CD4-positive, alpha-beta T cell (primary cell): ENCODE measurements around the gene MAPKAPK3. TPM values are rescaled to one million over a fixed set of nuclear protein-coding genes. Genes with fewer than 3 reads are reported as not detected.

ENCODE experiments used
- ATAC-seq: fragments of 200-7000 bp; cut with Tn5 transposase; one replicate; pipeline ENCODE4 v1.10.0; 2022; ENCODE audit warnings: mild to moderate bottlenecking; ENCODE audit not compliant: poor library complexity
- CTCF ChIA-PET: fragments of 350-600 bp; sonication (Branson Sonifier 250); formaldehyde crosslinking; loops from one replicate; lab custom pipeline; 2021; ENCODE audit warnings: antibody characterized with exemption, inconsistent platforms; lab: Charles Lee
- POLR2A ChIA-PET: fragments of 350-600 bp; sonication (Branson Sonifier 250); formaldehyde crosslinking; loops from one replicate; lab custom pipeline; 2021; ENCODE audit warnings: antibody characterized with exemption, inconsistent platforms; lab: Charles Lee
- DNase-seq, 14 experiments: peaks; one replicate each; pipeline ENCODE4 v3.0.0-alpha.2; 2013 to 2020; ENCODE audit warnings: mixed read lengths in 2 of 14
- H3K27ac ChIP-seq, 2 donors: one replicate each; pipeline versions ENCODE4 v1.5.1 to v1.7.0; 2013; ENCODE audit warnings: low read length in 2 of 2, low read depth in 1 of 2, mild to moderate bottlenecking in 1 of 2
- H3K27me3 ChIP-seq, 2 experiments: 1 replicate in 1 of 2; 2 replicates in 1 of 2; pipeline versions ENCODE4 v1.6.1 to v1.7.0; 2013; ENCODE audit warnings: low read length in 2 of 2, control low read depth in 1 of 2, mild to moderate bottlenecking in 1 of 2, moderate library complexity in 1 of 2; ENCODE audit not compliant: insufficient read depth in 2 of 2, control insufficient read depth in 1 of 2
- H3K36me3 ChIP-seq: one replicate; pipeline ENCODE4 v1.6.1; 2013; ENCODE audit warnings: low read length, control low read depth; ENCODE audit not compliant: insufficient read depth
- H3K4me1 ChIP-seq: one replicate; pipeline ENCODE4 v1.6.1; 2013; ENCODE audit warnings: low read length, control low read depth; ENCODE audit not compliant: insufficient read depth
- H3K4me3 ChIP-seq: one replicate; pipeline ENCODE4 v1.5.1; 2013; ENCODE audit warnings: mild to moderate bottlenecking, low read length, moderate library complexity
- H3K9me3 ChIP-seq, 2 experiments: 1 replicate in 1 of 2; 2 replicates in 1 of 2; pipeline versions ENCODE4 v1.6.1 to v1.7.0; 2013; ENCODE audit warnings: low read length in 2 of 2, mild to moderate bottlenecking in 2 of 2, control low read depth in 1 of 2, moderate library complexity in 1 of 2; ENCODE audit not compliant: control insufficient read depth in 1 of 2, insufficient read depth in 1 of 2
- H3K27ac Mint-ChIP-seq: one replicate; pipeline ENCODE4 v1.8.0; 2020; ENCODE audit warnings: mixed read lengths
- H3K27me3 Mint-ChIP-seq: one replicate; pipeline ENCODE4 v1.8.0; 2021; ENCODE audit warnings: mixed read lengths
- H3K36me3 Mint-ChIP-seq: one replicate; pipeline ENCODE4 v1.8.0; 2021; ENCODE audit warnings: low read depth, mixed read lengths
- H3K4me1 Mint-ChIP-seq: one replicate; pipeline ENCODE4 v1.8.0; 2021; ENCODE audit warnings: low read depth, mixed read lengths
- H3K4me3 Mint-ChIP-seq: one replicate; pipeline ENCODE4 v1.8.0; 2020; ENCODE audit warnings: mild to moderate bottlenecking, mixed read lengths
- H3K9me3 Mint-ChIP-seq: one replicate; pipeline ENCODE4 v1.8.0; 2020; ENCODE audit warnings: mixed read lengths
- CTCF ChIP-seq: fragments of 200-600 bp; IDR thresholded peaks from one replicate; pipeline ENCODE4 v1.8.0; 2022; ENCODE audit warnings: antibody characterized with exemption, mild to moderate bottlenecking
- intact Hi-C, 2 experiments: fragments of 100-400 bp; cut with DNase I in 1 of 2; cut with micrococcal nuclease in 1 of 2; formaldehyde crosslinking; loops; one replicate each; pipeline versions ENCODE4 v1.15.1 to v1.9.0; 2023 to 2025; cut with DNase I, micrococcal nuclease
- total RNA-seq, 174 experiments: library from RNA in 2 of 174; stranded (reverse) in 2 of 174; gene quantifications; one replicate each; pipeline ENCODE4 v1.2.3 and lab custom pipeline; 2021 to 2026

MAPKAPK3 gene
- total RNA-seq, 2 experiments from 2014 or later = 16.4 to 16.6 TPM

GRCh38 chr3:50608278-50608677, 8.7 kb upstream of the MAPKAPK3 start:
- Histone ChIP-seq H3K36me3 (peaks cover 77% of the 10 kb centered on the region), H3K27me3 (no peaks in the 10 kb centered on the region), H3K9me3 (no peaks in the 10 kb centered on the region), H3K4me1 (peaks cover 95% of the 10 kb centered on the region), H3K27ac (peak overlapping the region; percentile 51 to 61), H3K4me3 (peak overlapping the region; percentile 87)
- Mint-ChIP-seq H3K9me3 (no peaks in the 10 kb centered on the region), H3K36me3 (peaks cover 73% of the 10 kb centered on the region), H3K4me1 (peaks cover 89% of the 10 kb centered on the region), H3K27me3 (no peaks in the 10 kb centered on the region), H3K27ac (peak overlapping the region; percentile 93), H3K4me3 (peak overlapping the region; percentile 96)
- ChIA-PET CTCF (interaction anchor here (9.5 to 9.7 kb wide), 2 partner anchors 18 to 38 kb away, joined by 114 to 234 read pairs; partner anchors contain the start of genes C3orf18 and HEMK1), POLR2A (interaction anchor here (1.1 to 20.8 kb wide), 3 partner anchors 17 to 36 kb away, joined by 3 to 446 read pairs (median 5); partner anchors contain the start of genes C3orf18 and HEMK1)
- no peak for DNase-seq
- no peak for ATAC-seq
- intact Hi-C loops = no loop called here
- no peak for TF ChIP-seq CTCF

GRCh38 chr3:50609071-50609762, 7.7 kb upstream of the MAPKAPK3 start:
- H3K4me1 Mint-ChIP-seq = peaks cover 89% of the 10 kb centered on the region
- Histone ChIP-seq H3K4me3 (peak overlapping the region; percentile 87), H3K4me1 (peaks cover 95% of the 10 kb centered on the region), H3K27ac (peak overlapping the region; percentile 51 to 61), H3K9me3 (no peaks in the 10 kb centered on the region), H3K27me3 (no peaks in the 10 kb centered on the region), H3K36me3 (peaks cover 67% of the 10 kb centered on the region)
- no peaks in the 10 kb centered on the region for H3K27me3 Mint-ChIP-seq
- peaks cover 63% of the 10 kb centered on the region for H3K36me3 Mint-ChIP-seq
- no peak for TF ChIP-seq CTCF
- ATAC-seq (no peak), DNase-seq (no peak)
- ChIA-PET POLR2A (interaction anchor here (0.8 to 20.8 kb wide), 10 partner anchors 9 to 776 kb away, joined by 3 to 446 read pairs (median 4); partner anchors contain the start of genes C3orf18, CYB561D2, HEMK1 and MANF), CTCF (interaction anchor here (1.4 to 9.7 kb wide), 4 partner anchors 11 to 39 kb away, joined by 3 to 234 read pairs (median 60); partner anchors contain the start of genes C3orf18 and HEMK1)
- no peaks in the 10 kb centered on the region for H3K9me3 Mint-ChIP-seq
- peak overlapping the region; percentile 96 for H3K4me3 Mint-ChIP-seq
- H3K27ac Mint-ChIP-seq = peak overlapping the region; percentile 93
- intact Hi-C loops = no loop called here

- H3K27me3 ChIP-seq = no peaks in the 10 kb centered on the region
- ChIA-PET POLR2A (interaction anchor here (0.9 to 20.8 kb wide), 9 partner anchors 9 to 776 kb away, joined by 3 to 446 read pairs (median 4); partner anchors contain the start of genes C3orf18, CYB561D2, HEMK1 and MANF), CTCF (interaction anchor here (1.0 to 9.7 kb wide), 6 partner anchors 8 to 67 kb away, joined by 3 to 234 read pairs (median 6); partner anchors contain the start of genes C3orf18 and HEMK1)
- peaks cover 62% of the 10 kb centered on the region for H3K36me3 ChIP-seq
- Mint-ChIP-seq H3K27me3 (no peaks in the 10 kb centered on the region), H3K4me3 (peak overlapping the region; percentile 96), H3K9me3 (no peaks in the 10 kb centered on the region), H3K36me3 (peaks cover 60% of the 10 kb centered on the region), H3K27ac (peak overlapping the region; percentile 93), H3K4me1 (peaks cover 85% of the 10 kb centered on the region)
- DNase-seq = peak in 1 of 14 experiments; percentile 43
- H3K4me3 ChIP-seq = peak overlapping the region; percentile 87
- peaks cover 94% of the 10 kb centered on the region for H3K4me1 ChIP-seq
- intact Hi-C loops = loop anchor here (2.0 to 10.0 kb wide), 4 partner anchors 17 to 415 kb away; partner anchors contain the start of gene ZMYND10 (in 2 of the 2)
- no peak for ATAC-seq
- H3K27ac ChIP-seq = peak overlapping the region; percentile 48 to 89
- no peaks in the 10 kb centered on the region for H3K9me3 ChIP-seq
- TF ChIP-seq CTCF = no peak
Measured at GRCh38 chr3:50609763-50610085, 7.2 kb upstream of the MAPKAPK3 start.
